GM11168 (cell line): ENCODE measurements around the gene SEMA5A.

ENCODE experiments used
- in situ Hi-C: fragments of 300-500 bp; cut with MboI; formaldehyde crosslinking; loops from one replicate; pipeline ENCODE4 v1.12.0; 2022; ENCODE audit warnings: low sequenced_read_pairs; ENCODE audit not compliant: unreplicated experiment

SEMA5A gene

GRCh38 chr5:9545992-9546851 is at the start of gene SEMA5A:
TSS of gene SEMA5A (minus strand) at chr5:9546075. CDS start at chr5:9379946, 166,129 bp downstream.
- in situ Hi-C loops: no loop called here

GRCh38 chr5:9594913-9595312 is 49.0 kb upstream of the SEMA5A start:
- in situ Hi-C loops: no loop called here

GRCh38 chr5:9589049-9589835 is 43.4 kb upstream of the SEMA5A start:
- in situ Hi-C loops: no loop called here

GRCh38 chr5:9588254-9588653 is 42.4 kb upstream of the SEMA5A start:
- in situ Hi-C loops: no loop called here

GRCh38 chr5:9587135-9587534 is 41.3 kb upstream of the SEMA5A start:
- in situ Hi-C loops: no loop called here

- in situ Hi-C loops: no loop called here
These were observed 36.5 kb upstream of the SEMA5A start for GRCh38 chr5:9582406-9582805.

- in situ Hi-C loops: no loop called here
These were observed 27.9 kb upstream of the SEMA5A start for GRCh38 chr5:9573796-9574195.

- in situ Hi-C loops: no loop called here
These were observed 26.4 kb upstream of the SEMA5A start for GRCh38 chr5:9572246-9572645.

GRCh38 chr5:9570876-9571275 is 25.0 kb upstream of the SEMA5A start:
- in situ Hi-C loops: no loop called here

- in situ Hi-C loops: no loop called here
These were observed 21.2 kb upstream of the SEMA5A start for GRCh38 chr5:9567039-9567438.

GRCh38 chr5:9564752-9565151 is 18.9 kb upstream of the SEMA5A start:
- in situ Hi-C loops: no loop called here

GRCh38 chr5:9562141-9562540 is 16.3 kb upstream of the SEMA5A start:
- in situ Hi-C loops: no loop called here

- in situ Hi-C loops: no loop called here
These were observed 14.1 kb upstream of the SEMA5A start for GRCh38 chr5:9559965-9560364.

GRCh38 chr5:9558319-9558965 is 12.6 kb upstream of the SEMA5A start:
- in situ Hi-C loops: no loop called here

GRCh38 chr5:9557696-9558095 is 11.8 kb upstream of the SEMA5A start:
- in situ Hi-C loops: no loop called here

- in situ Hi-C loops: no loop called here
These were observed 10.1 kb upstream of the SEMA5A start for GRCh38 chr5:9555961-9556360.

GRCh38 chr5:9554122-9554521 is 8.2 kb upstream of the SEMA5A start:
- in situ Hi-C loops: no loop called here

- in situ Hi-C loops: no loop called here
These were observed 7.7 kb upstream of the SEMA5A start for GRCh38 chr5:9553561-9553960.

- in situ Hi-C loops: no loop called here
These were observed 6.0 kb upstream of the SEMA5A start for GRCh38 chr5:9551567-9552537.

- in situ Hi-C loops: no loop called here
These were observed 4.1 kb upstream of the SEMA5A start for GRCh38 chr5:9549941-9550340.
